Neuron (in vitro differentiated cells): ENCODE data around the gene INPP5A.

ENCODE experiments used
- H2AFZ ChIP-seq: one replicate; pipeline ENCODE4 v1.6.1; 2013; ENCODE audit warnings: low read depth, mild to moderate bottlenecking, inconsistent platforms, low read length, moderate library complexity
- H3K27me3 ChIP-seq: one replicate; pipeline ENCODE4 v1.6.1; 2013; ENCODE audit warnings: low read length; ENCODE audit not compliant: insufficient read depth
- H3K36me3 ChIP-seq: one replicate; pipeline ENCODE4 v1.6.1; 2013; ENCODE audit warnings: low read length; ENCODE audit not compliant: insufficient read depth
- H3K4me1 ChIP-seq: one replicate; pipeline ENCODE4 v1.6.1; 2013; ENCODE audit warnings: low read length; ENCODE audit not compliant: insufficient read depth
- H3K4me3 ChIP-seq: 2 replicates; pipeline ENCODE4 v1.5.1; 2013; ENCODE audit warnings: mild to moderate bottlenecking, low read length, moderate library complexity
- H3K9me3 ChIP-seq: one replicate; pipeline ENCODE4 v1.6.1; 2013; ENCODE audit warnings: low read length

Gene INPP5A

GRCh38 chr10:132609211-132609610, 71.6 kb downstream of the INPP5A start:
- Histone ChIP-seq H3K9me3 (peaks cover under 1% of the 10 kb centered on the region), H2AFZ (no peak overlapping the region), H3K27me3 (no peaks in the 10 kb centered on the region), H3K4me3 (no peak overlapping the region), H3K36me3 (no peaks in the 10 kb centered on the region), H3K4me1 (no peaks in the 10 kb centered on the region)

DNA sequence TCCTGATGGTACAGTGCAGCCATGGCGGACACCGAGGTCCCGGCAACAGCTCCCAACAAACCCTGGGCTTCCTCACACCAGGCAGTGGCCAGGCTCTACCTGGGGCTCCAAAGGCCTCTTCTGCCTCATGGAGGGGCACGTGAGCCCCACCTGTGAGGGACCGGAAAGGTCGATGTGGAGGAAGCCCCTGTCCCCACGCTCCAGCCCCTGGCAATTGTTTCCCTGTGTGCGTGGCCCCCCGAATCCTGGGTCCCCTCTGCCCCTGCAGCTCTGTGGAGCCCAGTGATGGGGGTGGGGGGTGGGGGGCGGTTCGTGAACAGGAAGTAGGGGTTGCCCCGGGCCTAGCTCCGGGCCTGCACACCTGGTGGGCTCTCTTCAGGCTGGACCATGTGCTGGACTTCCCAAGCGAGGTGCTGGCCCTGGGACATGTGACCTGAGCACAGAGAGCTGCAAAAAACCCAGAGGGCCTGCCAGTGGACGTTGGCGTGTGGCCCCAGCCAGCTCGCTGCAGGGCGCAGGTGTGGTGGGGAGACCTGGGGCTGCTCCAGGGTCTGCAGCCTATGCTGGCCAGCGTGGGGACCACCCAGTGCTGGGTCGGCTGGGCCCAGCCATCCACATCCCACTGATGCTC, 72.6 kb downstream of the INPP5A start:
- no peak overlapping the region for H3K4me3 ChIP-seq
- no peaks in the 10 kb centered on the region for H3K36me3 ChIP-seq
- no peaks in the 10 kb centered on the region for H3K9me3 ChIP-seq
- no peak overlapping the region for H2AFZ ChIP-seq
- no peaks in the 10 kb centered on the region for H3K27me3 ChIP-seq
- H3K4me1 ChIP-seq: no peaks in the 10 kb centered on the region

DNA sequence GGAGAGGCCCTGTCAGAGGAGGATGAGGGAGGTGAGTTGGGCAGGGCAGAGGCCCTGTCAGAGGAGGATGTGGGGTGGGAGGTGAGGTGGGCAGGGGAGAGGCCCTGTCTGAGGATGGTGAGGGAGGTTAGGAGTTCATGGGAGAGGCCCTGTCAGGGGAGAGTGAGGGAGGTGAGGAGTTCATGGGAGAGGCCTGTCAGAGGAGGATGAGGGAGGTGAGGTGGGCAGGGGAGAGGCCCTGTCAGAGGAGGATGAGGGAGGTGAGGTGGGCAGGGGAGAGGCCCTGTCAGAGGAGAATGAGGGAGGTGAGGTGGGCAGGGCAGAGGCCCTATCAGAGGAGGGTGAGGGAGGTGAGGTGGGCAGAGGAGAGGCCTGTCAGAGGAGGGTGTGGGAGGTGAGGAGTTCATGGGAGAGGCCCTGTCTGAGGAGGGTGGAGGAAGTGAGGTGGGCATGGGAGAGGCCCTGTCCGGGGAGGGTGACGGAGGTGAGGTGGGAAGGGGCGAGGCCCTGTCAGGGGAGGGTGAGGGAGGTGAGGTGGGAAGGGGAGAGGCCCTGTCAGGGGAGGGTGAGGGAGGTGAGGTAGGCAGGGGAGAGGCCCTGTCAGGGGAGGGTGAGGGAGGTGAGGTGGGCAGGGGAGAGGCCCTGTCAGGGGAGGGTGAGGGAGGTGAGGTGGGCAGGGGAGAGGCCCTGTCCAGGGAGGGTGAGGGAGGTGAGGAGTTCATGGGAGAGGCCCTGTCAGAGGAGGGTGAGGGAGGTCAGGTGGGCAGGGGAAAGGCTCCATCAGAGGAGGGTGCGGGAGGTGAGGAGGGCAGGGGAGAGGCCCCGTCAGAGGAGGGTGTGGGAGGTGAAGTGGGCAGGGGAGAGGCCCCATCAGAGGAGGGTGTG, 73.7 kb downstream of the INPP5A start:
- Histone ChIP-seq H2AFZ (no peak overlapping the region), H3K4me1 (no peaks in the 10 kb centered on the region), H3K9me3 (no peaks in the 10 kb centered on the region)

DNA sequence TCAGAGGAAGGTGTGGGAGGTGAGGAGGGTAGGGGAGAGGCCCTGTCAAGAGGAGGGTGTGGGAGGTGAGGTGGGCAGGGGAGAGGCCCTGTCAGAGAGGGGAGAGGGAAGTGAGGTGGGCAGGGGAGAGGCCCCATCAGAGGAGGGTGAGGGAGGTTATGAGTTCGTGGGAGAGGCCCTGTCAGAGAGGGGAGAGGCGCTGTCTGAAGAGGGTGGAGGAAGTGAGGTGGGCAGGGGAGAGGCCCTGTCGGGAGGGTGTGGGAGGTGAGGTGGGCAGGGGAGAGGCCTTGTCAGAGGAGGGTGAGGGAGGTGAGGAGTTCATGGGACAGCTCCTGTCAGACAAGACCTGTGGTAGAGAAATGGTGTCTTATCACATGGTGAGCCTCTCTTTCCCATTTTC, 74.4 kb downstream of the INPP5A start:
- Histone ChIP-seq H3K27me3 (no peaks in the 10 kb centered on the region), H3K9me3 (no peaks in the 10 kb centered on the region), H2AFZ (no peak overlapping the region), H3K4me1 (no peaks in the 10 kb centered on the region), H3K4me3 (no peak overlapping the region), H3K36me3 (no peaks in the 10 kb centered on the region)

More for the DNA sequence above, 73.7 kb downstream of the INPP5A start:
- Histone ChIP-seq H3K27me3 (no peaks in the 10 kb centered on the region), H3K4me3 (no peak overlapping the region), H3K36me3 (no peaks in the 10 kb centered on the region)

- Histone ChIP-seq H3K4me1 (no peaks in the 10 kb centered on the region), H3K27me3 (no peaks in the 10 kb centered on the region), H2AFZ (no peak overlapping the region), H3K36me3 (no peaks in the 10 kb centered on the region), H3K9me3 (no peaks in the 10 kb centered on the region), H3K4me3 (no peak overlapping the region)
Observed at GRCh38 chr10:132612571-132613504, 75.3 kb downstream of the INPP5A start.

DNA sequence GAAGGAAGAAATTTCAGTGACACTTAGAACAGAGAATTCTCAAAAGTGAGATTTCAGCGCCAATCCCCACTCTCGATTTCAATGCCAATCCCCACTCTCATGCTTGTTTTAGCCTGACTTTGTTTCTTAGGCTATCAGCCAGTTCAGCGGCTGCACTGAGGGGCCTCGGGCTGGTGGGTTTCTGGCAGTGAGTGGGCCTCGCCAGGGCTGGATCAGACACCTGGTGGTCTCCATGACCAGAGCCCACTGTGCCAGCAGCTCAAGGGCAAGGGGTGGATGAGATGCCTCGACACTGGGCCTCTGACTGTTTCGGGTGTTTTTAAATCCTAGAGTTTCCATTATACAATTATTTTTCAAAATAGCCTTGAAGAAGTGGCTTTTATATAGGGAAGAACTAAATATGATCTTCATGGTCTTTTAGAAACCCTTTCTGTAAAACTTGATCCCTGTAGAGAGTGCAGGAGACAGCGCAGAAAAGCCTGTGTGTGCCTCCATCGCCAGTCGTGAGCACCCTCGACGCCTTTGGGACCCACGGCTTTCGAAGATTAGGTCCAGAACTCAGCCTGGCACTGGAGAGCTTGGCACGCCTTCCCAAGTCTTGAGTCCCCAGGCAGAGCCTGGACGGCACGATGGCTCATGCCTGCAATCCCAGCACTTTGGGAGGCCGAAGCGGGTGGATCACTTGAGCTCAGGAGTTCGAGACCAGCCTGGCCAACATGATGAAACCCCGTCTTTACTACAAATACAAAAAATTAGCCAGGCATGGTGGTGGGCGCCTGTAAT, 76.2 kb downstream of the INPP5A start:
- H3K9me3 ChIP-seq: peaks cover 3% of the 10 kb centered on the region
- no peaks in the 10 kb centered on the region for H3K27me3 ChIP-seq
- no peaks in the 10 kb centered on the region for H3K4me1 ChIP-seq
- no peaks in the 10 kb centered on the region for H3K36me3 ChIP-seq
- no peak overlapping the region for H3K4me3 ChIP-seq
- no peak overlapping the region for H2AFZ ChIP-seq

DNA sequence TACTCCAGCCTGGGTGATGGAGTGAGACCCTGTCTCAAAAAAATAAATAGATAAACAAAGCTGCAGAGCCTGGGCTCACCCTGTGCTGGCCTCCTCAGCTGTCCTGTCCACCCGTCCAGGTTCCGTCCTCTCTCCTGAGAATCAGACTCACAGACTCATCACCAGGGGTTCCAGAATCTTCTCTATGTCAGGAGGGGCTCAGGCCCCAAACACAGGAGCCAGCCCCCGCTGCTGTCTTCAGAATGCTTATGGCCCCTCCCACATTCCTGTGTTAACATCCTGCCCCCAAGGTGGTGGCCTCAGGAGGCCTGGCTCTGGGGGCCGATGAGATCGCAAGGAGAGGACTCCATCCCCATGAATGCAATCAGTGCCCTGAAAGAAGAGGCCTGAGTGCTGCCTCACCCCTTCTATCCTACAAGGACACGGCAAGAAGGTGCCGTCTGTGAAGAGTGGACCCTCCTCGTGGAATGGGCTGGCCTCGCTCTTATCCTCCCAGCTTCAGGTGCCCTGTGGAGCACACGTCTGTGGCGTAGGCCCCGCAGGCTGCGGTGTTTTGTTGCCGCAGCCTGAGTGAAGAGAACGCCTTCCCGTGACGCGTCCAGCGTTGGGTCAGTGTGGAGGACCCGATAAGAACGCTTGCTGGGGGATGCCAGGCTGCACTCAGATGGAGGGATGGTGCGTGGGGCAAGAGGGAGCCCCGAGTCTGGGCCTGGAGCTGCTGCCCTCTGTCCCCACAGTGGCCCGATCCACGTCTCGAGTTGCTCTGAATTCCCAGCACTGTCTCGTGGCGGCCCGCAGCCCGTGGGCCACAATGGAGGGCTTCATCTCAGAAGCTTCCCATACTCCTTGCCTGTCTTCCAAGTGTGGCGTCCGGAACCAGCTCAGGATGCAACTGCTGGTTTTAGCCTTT, 77.1 kb downstream of the INPP5A start:
- Histone ChIP-seq H2AFZ (no peak overlapping the region), H3K27me3 (no peaks in the 10 kb centered on the region), H3K4me1 (no peaks in the 10 kb centered on the region), H3K4me3 (no peak overlapping the region), H3K9me3 (peaks cover 3% of the 10 kb centered on the region), H3K36me3 (no peaks in the 10 kb centered on the region)

- Histone ChIP-seq H3K4me1 (no peaks in the 10 kb centered on the region), H3K4me3 (no peak overlapping the region), H2AFZ (no peak overlapping the region), H3K27me3 (no peaks in the 10 kb centered on the region), H3K9me3 (peaks cover 6% of the 10 kb centered on the region), H3K36me3 (no peaks in the 10 kb centered on the region)
Observed at GRCh38 chr10:132615341-132616169, 78.0 kb downstream of the INPP5A start.

DNA sequence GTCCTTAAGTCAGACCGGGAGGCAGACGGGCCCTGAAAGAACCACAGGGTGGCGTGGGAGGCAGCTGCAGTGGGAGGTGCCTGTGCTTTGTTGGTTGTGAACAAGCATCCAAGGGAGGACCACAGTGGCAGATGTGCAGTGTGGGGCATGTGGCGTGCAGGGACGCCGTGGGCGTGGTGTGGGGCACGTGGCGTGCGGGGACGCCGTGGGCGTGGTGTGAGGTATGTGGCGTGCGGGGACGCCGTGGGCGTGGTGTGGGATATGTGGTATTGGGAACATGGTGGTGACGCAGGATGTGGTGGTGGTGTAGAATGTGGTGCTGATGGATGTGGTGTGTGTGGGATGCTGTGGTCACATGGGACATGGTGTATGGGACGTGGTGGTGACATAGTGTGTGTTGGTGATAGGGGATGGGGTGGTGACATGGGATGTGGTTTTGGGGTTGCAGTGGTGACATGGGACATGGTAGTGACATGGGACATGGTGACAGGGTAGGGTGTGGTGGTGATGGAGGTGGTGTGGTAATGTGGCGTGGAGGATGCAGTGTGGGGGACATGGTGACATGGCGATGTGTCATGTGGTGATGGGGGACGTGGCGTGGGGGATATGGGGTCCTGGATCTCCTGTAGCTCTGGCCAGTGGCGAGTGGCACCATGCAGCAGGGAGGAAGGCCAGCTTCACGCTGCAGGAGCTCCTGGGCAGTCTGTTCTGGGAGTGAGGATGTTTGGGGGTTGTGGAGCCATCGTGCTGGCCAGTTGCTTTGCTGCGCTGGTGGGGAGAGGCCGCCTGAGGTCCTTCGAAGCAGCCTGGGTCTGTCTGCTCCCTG, 78.8 kb downstream of the INPP5A start:
- Histone ChIP-seq H3K4me3 (no peak overlapping the region), H3K36me3 (no peaks in the 10 kb centered on the region), H3K4me1 (no peaks in the 10 kb centered on the region), H2AFZ (no peak overlapping the region), H3K9me3 (peaks cover 6% of the 10 kb centered on the region), H3K27me3 (no peaks in the 10 kb centered on the region)

- Histone ChIP-seq H3K4me3 (no peak overlapping the region), H2AFZ (no peak overlapping the region), H3K9me3 (peaks cover 6% of the 10 kb centered on the region), H3K4me1 (no peaks in the 10 kb centered on the region), H3K27me3 (no peaks in the 10 kb centered on the region), H3K36me3 (no peaks in the 10 kb centered on the region)
Observed at GRCh38 chr10:132616996-132617736, 79.6 kb downstream of the INPP5A start.
